H1 (cell line): ENCODE results near the gene RNMT. TPM values are rescaled to one million over a fixed set of nuclear protein-coding genes. Genes with fewer than 3 reads are reported as not detected.

Source experiments
- CTCF ChIA-PET: fragments of 300-600 bp; sonication (Branson Sonifier 250); formaldehyde crosslinking; loops from one replicate; lab custom pipeline; 2021; ENCODE audit not compliant: partially characterized antibody; lab: Charles Lee
- POLR2A ChIA-PET: fragments of 300-600 bp; sonication (Branson Sonifier 250); formaldehyde crosslinking; loops from one replicate; lab custom pipeline; 2021; ENCODE audit warnings: inconsistent platforms; ENCODE audit not compliant: partially characterized antibody; lab: Charles Lee
- DNase-seq, 2 experiments: peaks; one replicate each; pipeline versions ENCODE4 v3.0.0 to v3.0.0-alpha.2; 2010 to 2022; ENCODE audit warnings: low spot score in 2 of 2, low read depth in 1 of 2, mixed read lengths in 1 of 2
- FAIRE-seq: peaks from 2 replicates; lab custom pipeline; 2011; peaks lifted over from hg19 to GRCh38; lab: Jason Lieb, UNC
- H2AFZ ChIP-seq: 2 replicates; pipeline ENCODE4 v1.8.1; 2012; ENCODE audit warnings: low read length, inconsistent platforms
- H2AK5ac ChIP-seq: 2 replicates; pipeline ENCODE4 v1.6.1; 2013; ENCODE audit warnings: low read depth, low read length
- H2BK120ac ChIP-seq: replicated peaks from 2 replicates; pipeline ENCODE3; 2013; ENCODE audit warnings: low read depth, low read length, inconsistent platforms
- H2BK12ac ChIP-seq: 2 replicates; pipeline ENCODE4 v1.6.1; 2013; ENCODE audit warnings: low read depth, low read length
- H2BK15ac ChIP-seq: 2 replicates; pipeline ENCODE4 v1.6.1; 2013; ENCODE audit warnings: low read length
- H2BK20ac ChIP-seq: 2 replicates; pipeline ENCODE4 v1.6.1; 2013; ENCODE audit warnings: low read length
- H2BK5ac ChIP-seq: 2 replicates; pipeline ENCODE4 v1.6.1; 2013; ENCODE audit warnings: low read depth, low read length
- H3K14ac ChIP-seq: 2 replicates; pipeline ENCODE4 v1.6.1; 2013; ENCODE audit warnings: inconsistent platforms; ENCODE audit not compliant: insufficient read length
- H3K18ac ChIP-seq: 2 replicates; pipeline ENCODE4 v1.6.1; 2013; ENCODE audit warnings: low read length; ENCODE audit errors: extremely low read depth
- H3K23ac ChIP-seq: 2 replicates; pipeline ENCODE4 v1.6.1; 2013; ENCODE audit warnings: inconsistent platforms; ENCODE audit not compliant: insufficient read length
- H3K23me2 ChIP-seq: 2 replicates; pipeline ENCODE4 v1.6.1; 2013; ENCODE audit warnings: low read depth, low read length
- H3K27ac ChIP-seq: 2 replicates; pipeline ENCODE4 v1.6.1; 2011; ENCODE audit warnings: low read depth, low read length, inconsistent platforms
- H3K27me3 ChIP-seq, 4 experiments: replicated peaks in 1 of 4; 1 replicate in 1 of 4; 2 replicates in 3 of 4; pipeline versions ENCODE4 v1.6.1 to v1.8.1; 2011 to 2013; ENCODE audit warnings: low read length in 3 of 4, mild to moderate bottlenecking in 3 of 4, inconsistent platforms in 2 of 4, mixed read lengths in 2 of 4, moderate library complexity in 1 of 4; ENCODE audit not compliant: control insufficient read depth in 3 of 4, insufficient read depth in 3 of 4; ENCODE audit errors: extremely low read depth in 1 of 4
- H3K36me3 ChIP-seq, 4 experiments: 2 replicates each; pipeline versions ENCODE4 v1.6.1 to v1.8.1; 2011 to 2013; ENCODE audit warnings: mild to moderate bottlenecking in 4 of 4, low read length in 3 of 4, moderate library complexity in 2 of 4, control low read depth in 1 of 4, inconsistent platforms in 1 of 4; ENCODE audit not compliant: insufficient read depth in 4 of 4, control insufficient read depth in 2 of 4
- H3K4ac ChIP-seq: replicated peaks from 2 replicates; pipeline ENCODE3; 2013; ENCODE audit warnings: low read length, low read depth, mixed read lengths, inconsistent platforms; ENCODE audit not compliant: insufficient read length
- H3K4me1 ChIP-seq, 4 experiments: replicated peaks in 1 of 4; 1 replicate in 1 of 4; 2 replicates in 3 of 4; pipeline versions ENCODE4 v1.6.1 to v1.8.1; 2011 to 2013; ENCODE audit warnings: low read length in 3 of 4, inconsistent platforms in 2 of 4, mixed read lengths in 1 of 4; ENCODE audit not compliant: insufficient read depth in 4 of 4, control insufficient read depth in 3 of 4
- H3K4me2 ChIP-seq, 2 experiments: 2 replicates each; pipeline versions ENCODE4 v1.6.1 to v1.8.1; 2011 to 2013; ENCODE audit warnings: low read depth in 2 of 2, low read length in 2 of 2, control low read depth in 1 of 2, inconsistent platforms in 1 of 2, mild to moderate bottlenecking in 1 of 2; ENCODE audit not compliant: insufficient read depth in 1 of 2
- H3K4me3 ChIP-seq, 4 experiments: fragments of 200-600, 300-600 bp in 1 of 4; sonication (generic), shearing (Covaris generic), sonication (Bioruptor Twin) in 1 of 4; 2 replicates each; pipeline versions ENCODE4 v1.5.1 to v1.8.1; 2011 to 2016; ENCODE audit warnings: low read length in 4 of 4, low read depth in 3 of 4, control low read depth in 2 of 4, inconsistent platforms in 2 of 4, mild to moderate bottlenecking in 2 of 4, mixed read lengths in 1 of 4, moderate library complexity in 1 of 4; ENCODE audit not compliant: insufficient read depth in 2 of 4; ENCODE audit errors: extremely low read depth in 1 of 4
- H3K56ac ChIP-seq: replicated peaks from 2 replicates; pipeline ENCODE3; 2013; ENCODE audit warnings: low read depth, mild to moderate bottlenecking, mixed read lengths, low read length, inconsistent platforms; ENCODE audit not compliant: insufficient read length
- H3K79me1 ChIP-seq: 2 replicates; pipeline ENCODE4 v1.6.1; 2013; ENCODE audit warnings: low read depth, low read length, control low read depth
- H3K79me2 ChIP-seq, 2 experiments: 2 replicates each; pipeline versions ENCODE4 v1.6.1 to v1.8.1; 2012 to 2013; ENCODE audit warnings: low read length in 2 of 2, mild to moderate bottlenecking in 2 of 2, inconsistent platforms in 1 of 2; ENCODE audit not compliant: insufficient read depth in 2 of 2, control insufficient read depth in 1 of 2
- H3K9ac ChIP-seq, 4 experiments: replicated peaks in 1 of 4; 1 replicate in 1 of 4; 2 replicates in 3 of 4; pipeline versions ENCODE4 v1.6.1 to v1.8.1; 2011 to 2013; ENCODE audit warnings: low read depth in 3 of 4, low read length in 3 of 4, control low read depth in 2 of 4, mild to moderate bottlenecking in 2 of 4, moderate library complexity in 2 of 4, inconsistent platforms in 1 of 4; ENCODE audit errors: extremely low read depth in 1 of 4
- H3K9me3 ChIP-seq, 2 experiments: 2 replicates each; pipeline versions ENCODE4 v1.6.1 to v1.8.1; 2012 to 2013; ENCODE audit warnings: mild to moderate bottlenecking in 2 of 2, moderate library complexity in 2 of 2, control low read depth in 1 of 2, inconsistent platforms in 1 of 2, low read depth in 1 of 2, low read length in 1 of 2, mixed read lengths in 1 of 2; ENCODE audit not compliant: insufficient read depth in 2 of 2
- H4K20me1 ChIP-seq, 2 experiments: replicated peaks in 1 of 2; 2 replicates each; pipeline versions ENCODE3 to v1.8.1; 2011 to 2013; ENCODE audit warnings: inconsistent platforms in 2 of 2, low read length in 2 of 2, mild to moderate bottlenecking in 1 of 2; ENCODE audit not compliant: insufficient read depth in 2 of 2, control insufficient read depth in 1 of 2
- H4K5ac ChIP-seq: 2 replicates; pipeline ENCODE4 v1.6.1; 2013; ENCODE audit warnings: low read length, low read depth, mixed read lengths, inconsistent platforms; ENCODE audit not compliant: insufficient read length
- H4K8ac ChIP-seq: 2 replicates; pipeline ENCODE4 v1.8.0; 2013; ENCODE audit warnings: mild to moderate bottlenecking, moderate library complexity, low read length, inconsistent platforms; ENCODE audit not compliant: insufficient read depth; ENCODE audit errors: extremely low read depth
- H4K91ac ChIP-seq: replicated peaks from 2 replicates; pipeline ENCODE3; 2013; ENCODE audit warnings: low read length, mixed read lengths, inconsistent platforms; ENCODE audit not compliant: insufficient read length
- ATF3 ChIP-seq: IDR thresholded peaks from 2 replicates; pipeline ENCODE4 v1.6.1; 2011; ENCODE audit warnings: low read depth, mild to moderate bottlenecking, low read length; ENCODE audit not compliant: insufficient read depth
- RAD21 ChIP-seq, 2 experiments: IDR thresholded peaks in 1 of 2; conservative IDR thresholded peaks in 1 of 2; 2 replicates each; pipeline ENCODE4 v1.6.1; 2011; ENCODE audit warnings: low read depth in 2 of 2, low read length in 2 of 2, improper control_type of control experiment in 1 of 2, inconsistent platforms in 1 of 2, mild to moderate bottlenecking in 1 of 2, moderate library complexity in 1 of 2
- WGBS, 2 experiments: shearing (Covaris generic) in 1 of 2; methylation state at CpG; one replicate each; pipeline versions ENCODE4 v1.1.6 to v1.1.7; 2013 to 2015; ENCODE audit warnings: low lambda C conversion rate in 2 of 2, mixed read lengths in 2 of 2, inconsistent platforms in 1 of 2, low coverage in 1 of 2, missing lambda C conversion rate in 1 of 2; ENCODE audit not compliant: insufficient replicate concordance in 2 of 2, insufficient coverage in 1 of 2, insufficient read length in 1 of 2; ENCODE audit errors: extremely low coverage in 1 of 2, missing lambda C conversion rate in 1 of 2; 5-methylcytosine and 5-hydroxymethylcytosine counted together
- polyA plus RNA-seq, 7 experiments: library from polyadenylated mRNA; depleted of rRNA in 3 of 7; stranded (reverse) in 5 of 7; unstranded in 2 of 7; fragments of >200 nt in 5 of 7; fragments of 200-250 nt in 2 of 7; gene quantifications; 1 replicate in 5 of 7; 2 replicates in 1 of 7; 4 replicates in 1 of 7; pipeline versions ENCODE4 v1.2.1 to v1.2.3, GENCODE V29; 2011 to 2013; ENCODE audit warnings: missing spikeins in 2 of 7, mixed read lengths in 2 of 7
- total RNA-seq: library from RNA; stranded (reverse); fragmentation: NEBNext Ultra II Directional; extraction: Animal tissue kit (Norgen Biotek cat#: 25700); gene quantifications from 2 replicates; pipeline ENCODE4 v1.2.1, GENCODE V29; 2021

Gene RNMT
- total and polyA plus RNA-seq, 2 of the 8 experiments (the other 6 are each of a cell fraction or from before 2014, with no cell fraction given), result 25.3 to 63.5 TPM

- Histone ChIP-seq H4K20me1 (no peaks in the 10 kb centered on the region), H2BK20ac (peak overlapping the region; percentile 98), H2AK5ac (peak overlapping the region; percentile 67; the same call in 1 of the 2 replicates), H3K4me2 (no peak overlapping the region), H3K79me1 (no peaks in the 10 kb centered on the region), H3K9me3 (no peaks in the 10 kb centered on the region), H3K4me3 (no peak overlapping the region), H4K91ac (peak overlapping the region; percentile 86), H3K23me2 (no peaks in the 10 kb centered on the region), H2BK15ac (peak overlapping the region; percentile 36; the same call in 1 of the 2 replicates), H3K23ac (no peak overlapping the region), H4K8ac (no peak overlapping the region), H3K18ac (peak overlapping the region; percentile 15; the same call in 1 of the 2 replicates), H2BK5ac (peak overlapping the region; percentile 94; the same call in 1 of the 2 replicates), H2BK12ac (peak overlapping the region; percentile 5; the same call in 1 of the 2 replicates), H3K27me3 (no peaks in the 10 kb centered on the region), H3K36me3 (no peaks in the 10 kb centered on the region), H3K4me1 (peaks cover 16 to 46% (median 33%) of the 10 kb centered on the region in 4 experiments), H2BK120ac (peak overlapping the region; percentile 45), H3K14ac (no peak overlapping the region), H3K9ac (no peak overlapping the region), H2AFZ (no peak overlapping the region), H4K5ac (peak overlapping the region; percentile 50), H3K79me2 (no peaks in the 10 kb centered on the region), H3K56ac (no peak overlapping the region), H3K27ac (no peak overlapping the region), H3K4ac (no peak overlapping the region)
- CTCF ChIA-PET, result interaction anchor here (0.8 to 10.2 kb wide), 25 partner anchors 8 to 294 kb away, joined by 3 to 104 read pairs (median 5); partner anchors contain the start of gene MC5R
- no peak for FAIRE-seq
- TF ChIP-seq RAD21 (IDR thresholded peaks at IDR 0.05 in 1 of 2, conservative IDR thresholded peaks at IDR 0.05 in 1 of 2; ENCODE audit: low read depth in 2 of 2, low read length in 2 of 2) (0 out of 4 replicates have a peak, but pooled peaks have one; percentile 5 to 8), ATF3 (no peak)
- POLR2A ChIA-PET, result interaction anchor here (0.8 to 1.4 kb wide), 3 partner anchors 11 to 275 kb away, joined by 3 read pairs; no protein-coding TSS in a partner anchor
- WGBS, 2 experiments, result 80% methylated on average over 6 of the region's 6 CpGs; no CpG with 5 or more reads in 1 of the 2 experiments
- DNase-seq, result no peak
Observed at GRCh38 chr18:13811993-13812392, 85.5 kb downstream of the RNMT start.
